IPS-15b (cell line): ENCODE data around the gene FAM72A.
"Not testable (repeated sequence)": the region's sequence is repeated elsewhere in the genome, so short reads cannot be mapped to it uniquely, and the experiment has no call there.

ENCODE experiments used
- H3K27me3 ChIP-seq: one replicate; pipeline ENCODE4 v1.6.1; 2013; ENCODE audit warnings: low read length; ENCODE audit not compliant: control insufficient read depth, insufficient read depth
- H3K36me3 ChIP-seq: one replicate; pipeline ENCODE4 v1.6.1; 2013; ENCODE audit warnings: low read length; ENCODE audit not compliant: control insufficient read depth, insufficient read depth
- H3K4me1 ChIP-seq: one replicate; pipeline ENCODE4 v1.6.1; 2013; ENCODE audit warnings: mild to moderate bottlenecking, low read length; ENCODE audit not compliant: control insufficient read depth, insufficient read depth
- H3K4me3 ChIP-seq: one replicate; pipeline ENCODE4 v1.5.1; 2013; ENCODE audit warnings: low read depth, low read length
- H3K9ac ChIP-seq: one replicate; pipeline ENCODE4 v1.6.1; 2013; ENCODE audit warnings: low read depth, mild to moderate bottlenecking, low read length
- H3K9me3 ChIP-seq: one replicate; pipeline ENCODE4 v1.6.1; 2013; ENCODE audit warnings: mild to moderate bottlenecking, low read length; ENCODE audit not compliant: control insufficient read depth, insufficient read depth

FAM72A gene

GRCh38 chr1:206202789-206203363 is at the start of gene FAM72A:
TSS of gene FAM72A (minus strand) at chr1:206202839. CDS start at chr1:206202025, 814 bp downstream.
- not testable (repeated sequence) for H3K9ac ChIP-seq, H3K27me3 ChIP-seq, H3K9me3 ChIP-seq, H3K36me3 ChIP-seq, H3K4me1 ChIP-seq
- peak within 1 kb of the TSS; percentile 39 for H3K4me3 ChIP-seq

- H3K27me3 ChIP-seq, H3K36me3 ChIP-seq, H3K4me1 ChIP-seq, H3K4me3 ChIP-seq, H3K9ac ChIP-seq, H3K9me3 ChIP-seq: not testable (repeated sequence)
These were observed 48.5 kb upstream of the FAM72A start for GRCh38 chr1:206250953-206251681.

- H3K9ac ChIP-seq, H3K4me1 ChIP-seq, H3K9me3 ChIP-seq, H3K36me3 ChIP-seq, H3K4me3 ChIP-seq, H3K27me3 ChIP-seq: not testable (repeated sequence)
These were observed 43.7 kb upstream of the FAM72A start for GRCh38 chr1:206246129-206246886.

GRCh38 chr1:206245479-206245878 is 42.8 kb upstream of the FAM72A start:
- H3K4me3 ChIP-seq, H3K4me1 ChIP-seq, H3K9ac ChIP-seq, H3K9me3 ChIP-seq, H3K27me3 ChIP-seq, H3K36me3 ChIP-seq: not testable (repeated sequence)

GRCh38 chr1:206243335-206243734 is 40.7 kb upstream of the FAM72A start:
- H3K4me3 ChIP-seq, H3K9ac ChIP-seq, H3K27me3 ChIP-seq, H3K4me1 ChIP-seq, H3K9me3 ChIP-seq, H3K36me3 ChIP-seq: not testable (repeated sequence)

GRCh38 chr1:206240288-206240687 is 37.6 kb upstream of the FAM72A start:
- H3K4me3 ChIP-seq, H3K4me1 ChIP-seq, H3K9me3 ChIP-seq, H3K27me3 ChIP-seq, H3K9ac ChIP-seq, H3K36me3 ChIP-seq: not testable (repeated sequence)

GRCh38 chr1:206235190-206235589 is 32.6 kb upstream of the FAM72A start:
- not testable (repeated sequence) for H3K36me3 ChIP-seq, H3K9ac ChIP-seq, H3K4me1 ChIP-seq, H3K27me3 ChIP-seq, H3K9me3 ChIP-seq, H3K4me3 ChIP-seq

GRCh38 chr1:206234189-206234916 is 31.7 kb upstream of the FAM72A start:
- not testable (repeated sequence) for H3K9ac ChIP-seq, H3K36me3 ChIP-seq, H3K27me3 ChIP-seq, H3K4me1 ChIP-seq, H3K9me3 ChIP-seq, H3K4me3 ChIP-seq

- not testable (repeated sequence) for H3K36me3 ChIP-seq, H3K9me3 ChIP-seq, H3K9ac ChIP-seq, H3K27me3 ChIP-seq, H3K4me3 ChIP-seq, H3K4me1 ChIP-seq
These were observed 30.5 kb upstream of the FAM72A start for GRCh38 chr1:206232970-206233645.

- H3K9ac ChIP-seq, H3K4me3 ChIP-seq, H3K9me3 ChIP-seq, H3K27me3 ChIP-seq, H3K4me1 ChIP-seq, H3K36me3 ChIP-seq: not testable (repeated sequence)
These were observed 29.4 kb upstream of the FAM72A start for GRCh38 chr1:206231989-206232388.

GRCh38 chr1:206229286-206229685 is 26.6 kb upstream of the FAM72A start:
- not testable (repeated sequence) for H3K27me3 ChIP-seq, H3K4me3 ChIP-seq, H3K36me3 ChIP-seq, H3K9me3 ChIP-seq, H3K9ac ChIP-seq, H3K4me1 ChIP-seq
